Stomach (tissue), 4 donors: ENCODE measurements around the gene DRP2.

Experiments
- CTCF ChIP-seq, 7 experiments: fragments of 450-650 bp in 4 of 7; fragments of 200-600 bp in 3 of 7; sonication (generic) in 3 of 7; IDR thresholded peaks; one replicate each; pipeline ENCODE4 v1.5.1; 2016 to 2019; ENCODE audit warnings: antibody characterized with exemption in 7 of 7, control low read depth in 2 of 7, mild to moderate bottlenecking in 1 of 7
- EP300 ChIP-seq: sonication (generic); formaldehyde crosslinking; IDR thresholded peaks from one replicate; pipeline ENCODE4 v1.6.1; 2017; ENCODE audit warnings: antibody characterized with exemption
- POLR2A ChIP-seq, 4 donors: fragments of 450-650 bp; IDR thresholded peaks; one replicate each; pipeline ENCODE4 v1.6.1; 2016; ENCODE audit warnings: antibody characterized with exemption in 4 of 4, control low read depth in 2 of 4, mild to moderate bottlenecking in 1 of 4, moderate library complexity in 1 of 4

GRCh38 chrX:101241531-101241930 lies 21.9 kb downstream of the DRP2 start:
- TF ChIP-seq CTCF (IDR thresholded peaks at IDR 0.05) = no peak
- TF ChIP-seq EP300 = no peak
- no peak for TF ChIP-seq POLR2A (IDR thresholded peaks at IDR 0.05)
